Measurements from ENCODE around the gene KCNIP1.

DNA sequence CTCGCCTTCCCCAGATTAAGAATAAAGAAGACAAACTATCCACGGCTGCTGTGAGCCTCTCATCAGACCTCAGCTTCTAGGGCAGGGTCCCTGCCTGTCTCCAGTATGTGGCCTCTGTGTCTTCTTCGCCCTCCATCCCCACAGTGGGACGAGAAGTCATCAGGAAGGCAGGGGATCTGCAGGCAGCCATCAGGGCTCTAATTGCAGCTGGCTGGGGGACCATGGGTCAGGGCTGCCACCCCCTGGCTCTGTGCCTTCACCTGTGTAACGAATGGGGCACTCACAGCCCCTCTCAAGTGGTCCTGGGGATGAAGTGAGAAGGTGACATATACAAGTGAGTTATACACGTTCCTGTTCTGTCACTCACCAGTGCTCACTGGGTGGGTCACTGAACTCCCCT is 139.8 kb downstream of the KCNIP1 start:
- TF ChIP-seq TARDBP (IDR thresholded peaks at IDR 0.05; ENCODE audit: borderline replicate concordance) (no peak), BHLHE40 (IDR thresholded peaks at IDR 0.05; ENCODE audit: borderline replicate concordance in 1 of 2, low read depth in 2 of 2, low read length in 1 of 2) (no peak), ZBTB4 (CRISPR knock-in tag; IDR thresholded peaks at IDR 0.05) (no peak), RELA (IDR thresholded peaks at IDR 0.05; ENCODE audit: borderline replicate concordance, partially characterized antibody) (no peak), NBN (IDR thresholded peaks at IDR 0.05) (no peak)
- TF ChIP-seq, protein P1, sequence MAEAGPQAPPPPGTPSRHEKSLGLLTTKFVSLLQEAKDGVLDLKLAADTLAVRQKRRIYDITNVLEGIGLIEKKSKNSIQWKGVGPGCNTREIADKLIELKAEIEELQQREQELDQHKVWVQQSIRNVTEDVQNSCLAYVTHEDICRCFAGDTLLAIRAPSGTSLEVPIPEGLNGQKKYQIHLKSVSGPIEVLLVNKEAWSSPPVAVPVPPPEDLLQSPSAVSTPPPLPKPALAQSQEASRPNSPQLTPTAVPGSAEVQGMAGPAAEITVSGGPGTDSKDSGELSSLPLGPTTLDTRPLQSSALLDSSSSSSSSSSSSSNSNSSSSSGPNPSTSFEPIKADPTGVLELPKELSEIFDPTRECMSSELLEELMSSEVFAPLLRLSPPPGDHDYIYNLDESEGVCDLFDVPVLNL (IDR thresholded peaks at IDR 0.05; ENCODE audit: low read depth, low read length): no peak
- TF ChIP-seq, protein P2, sequence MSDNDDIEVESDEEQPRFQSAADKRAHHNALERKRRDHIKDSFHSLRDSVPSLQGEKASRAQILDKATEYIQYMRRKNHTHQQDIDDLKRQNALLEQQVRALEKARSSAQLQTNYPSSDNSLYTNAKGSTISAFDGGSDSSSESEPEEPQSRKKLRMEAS (IDR thresholded peaks at IDR 0.05; ENCODE audit: low read depth, low read length): no peak
- TF ChIP-seq, protein P3, sequence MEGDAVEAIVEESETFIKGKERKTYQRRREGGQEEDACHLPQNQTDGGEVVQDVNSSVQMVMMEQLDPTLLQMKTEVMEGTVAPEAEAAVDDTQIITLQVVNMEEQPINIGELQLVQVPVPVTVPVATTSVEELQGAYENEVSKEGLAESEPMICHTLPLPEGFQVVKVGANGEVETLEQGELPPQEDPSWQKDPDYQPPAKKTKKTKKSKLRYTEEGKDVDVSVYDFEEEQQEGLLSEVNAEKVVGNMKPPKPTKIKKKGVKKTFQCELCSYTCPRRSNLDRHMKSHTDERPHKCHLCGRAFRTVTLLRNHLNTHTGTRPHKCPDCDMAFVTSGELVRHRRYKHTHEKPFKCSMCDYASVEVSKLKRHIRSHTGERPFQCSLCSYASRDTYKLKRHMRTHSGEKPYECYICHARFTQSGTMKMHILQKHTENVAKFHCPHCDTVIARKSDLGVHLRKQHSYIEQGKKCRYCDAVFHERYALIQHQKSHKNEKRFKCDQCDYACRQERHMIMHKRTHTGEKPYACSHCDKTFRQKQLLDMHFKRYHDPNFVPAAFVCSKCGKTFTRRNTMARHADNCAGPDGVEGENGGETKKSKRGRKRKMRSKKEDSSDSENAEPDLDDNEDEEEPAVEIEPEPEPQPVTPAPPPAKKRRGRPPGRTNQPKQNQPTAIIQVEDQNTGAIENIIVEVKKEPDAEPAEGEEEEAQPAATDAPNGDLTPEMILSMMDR (IDR thresholded peaks at IDR 0.05 in 2 of 3, conservative IDR thresholded peaks at IDR 0.05 in 1 of 3; ENCODE audit: control insufficient read depth in 2 of 3, extremely low read depth in 1 of 3, insufficient read depth in 1 of 3, low read depth in 3 of 3, low read length in 3 of 3): no peak
- TF ChIP-seq, protein P4, sequence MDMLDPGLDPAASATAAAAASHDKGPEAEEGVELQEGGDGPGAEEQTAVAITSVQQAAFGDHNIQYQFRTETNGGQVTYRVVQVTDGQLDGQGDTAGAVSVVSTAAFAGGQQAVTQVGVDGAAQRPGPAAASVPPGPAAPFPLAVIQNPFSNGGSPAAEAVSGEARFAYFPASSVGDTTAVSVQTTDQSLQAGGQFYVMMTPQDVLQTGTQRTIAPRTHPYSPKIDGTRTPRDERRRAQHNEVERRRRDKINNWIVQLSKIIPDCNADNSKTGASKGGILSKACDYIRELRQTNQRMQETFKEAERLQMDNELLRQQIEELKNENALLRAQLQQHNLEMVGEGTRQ (IDR thresholded peaks at IDR 0.05; ENCODE audit: borderline replicate concordance, low read depth, low read length): no peak
- TF ChIP-seq, protein P5, sequence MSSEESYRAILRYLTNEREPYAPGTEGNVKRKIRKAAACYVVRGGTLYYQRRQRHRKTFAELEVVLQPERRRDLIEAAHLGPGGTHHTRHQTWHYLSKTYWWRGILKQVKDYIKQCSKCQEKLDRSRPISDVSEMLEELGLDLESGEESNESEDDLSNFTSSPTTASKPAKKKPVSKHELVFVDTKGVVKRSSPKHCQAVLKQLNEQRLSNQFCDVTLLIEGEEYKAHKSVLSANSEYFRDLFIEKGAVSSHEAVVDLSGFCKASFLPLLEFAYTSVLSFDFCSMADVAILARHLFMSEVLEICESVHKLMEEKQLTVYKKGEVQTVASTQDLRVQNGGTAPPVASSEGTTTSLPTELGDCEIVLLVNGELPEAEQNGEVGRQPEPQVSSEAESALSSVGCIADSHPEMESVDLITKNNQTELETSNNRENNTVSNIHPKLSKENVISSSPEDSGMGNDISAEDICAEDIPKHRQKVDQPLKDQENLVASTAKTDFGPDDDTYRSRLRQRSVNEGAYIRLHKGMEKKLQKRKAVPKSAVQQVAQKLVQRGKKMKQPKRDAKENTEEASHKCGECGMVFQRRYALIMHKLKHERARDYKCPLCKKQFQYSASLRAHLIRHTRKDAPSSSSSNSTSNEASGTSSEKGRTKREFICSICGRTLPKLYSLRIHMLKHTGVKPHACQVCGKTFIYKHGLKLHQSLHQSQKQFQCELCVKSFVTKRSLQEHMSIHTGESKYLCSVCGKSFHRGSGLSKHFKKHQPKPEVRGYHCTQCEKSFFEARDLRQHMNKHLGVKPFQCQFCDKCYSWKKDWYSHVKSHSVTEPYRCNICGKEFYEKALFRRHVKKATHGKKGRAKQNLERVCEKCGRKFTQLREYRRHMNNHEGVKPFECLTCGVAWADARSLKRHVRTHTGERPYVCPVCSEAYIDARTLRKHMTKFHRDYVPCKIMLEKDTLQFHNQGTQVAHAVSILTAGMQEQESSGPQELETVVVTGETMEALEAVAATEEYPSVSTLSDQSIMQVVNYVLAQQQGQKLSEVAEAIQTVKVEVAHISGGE (CRISPR knock-in tag; IDR thresholded peaks at IDR 0.05): no peak

Data from GM12878 (cell line).